MM.1S (cell line): ENCODE data around the gene TSPAN19.

Experiments used
- DNase-seq: peaks from one replicate; pipeline ENCODE4 v3.0.0-alpha.2; 2015
- H2AFZ ChIP-seq: fragments of 300-600 bp; sonication (generic); 2 replicates; pipeline ENCODE4 v1.6.0; 2016; ENCODE audit warnings: antibody characterized with exemption, low read length
- H3F3A ChIP-seq: fragments of 300-600 bp; sonication (generic); 2 replicates; pipeline ENCODE4 v1.6.1; 2016; ENCODE audit warnings: mild to moderate bottlenecking, antibody characterized with exemption, low read length, moderate library complexity, mixed read lengths; ENCODE audit not compliant: insufficient read depth
- H3K27ac ChIP-seq: fragments of 300-600 bp; sonication (generic); 2 replicates; pipeline ENCODE4 v1.5.1; 2016; ENCODE audit warnings: mild to moderate bottlenecking, low read length
- H3K27me3 ChIP-seq: fragments of 300-600 bp; sonication (generic); replicated peaks from 2 replicates; pipeline ENCODE4 v1.6.0; 2016; ENCODE audit warnings: low read length; ENCODE audit not compliant: insufficient read depth
- H3K36me3 ChIP-seq: fragments of 300-600 bp; sonication (generic); replicated peaks from 2 replicates; pipeline ENCODE4 v1.6.1; 2016; ENCODE audit warnings: mild to moderate bottlenecking, low read length, mixed read lengths; ENCODE audit not compliant: insufficient read depth
- H3K4me1 ChIP-seq: fragments of 300-600 bp; sonication (generic); 2 replicates; pipeline ENCODE4 v1.6.1; 2016; ENCODE audit warnings: low read length, mixed read lengths
- H3K4me2 ChIP-seq: fragments of 300-600 bp; sonication (generic); 2 replicates; pipeline ENCODE4 v1.6.0; 2016; ENCODE audit warnings: low read depth, low read length
- H3K4me3 ChIP-seq: fragments of 300-600 bp; sonication (generic); 2 replicates; pipeline ENCODE4 v1.5.1; 2016; ENCODE audit warnings: low read length, mixed read lengths
- H3K79me2 ChIP-seq: fragments of 300-600 bp; sonication (generic); 2 replicates; pipeline ENCODE4 v1.6.1; 2016; ENCODE audit warnings: mixed run types, low read length, mixed read lengths
- H3K9ac ChIP-seq: fragments of 300-600 bp; sonication (generic); 2 replicates; pipeline ENCODE4 v1.6.1; 2016; ENCODE audit warnings: low read length, mixed read lengths
- H3K9me2 ChIP-seq: fragments of 300-600 bp; sonication (generic); replicated peaks from 2 replicates; pipeline ENCODE4 v1.6.1; 2016; ENCODE audit warnings: mild to moderate bottlenecking, low read length, mixed read lengths; ENCODE audit not compliant: insufficient read depth
- H3K9me3 ChIP-seq: fragments of 300-600 bp; sonication (generic); replicated peaks from 2 replicates; pipeline ENCODE4 v1.6.1; 2016; ENCODE audit warnings: mild to moderate bottlenecking, low read length, mixed read lengths; ENCODE audit not compliant: insufficient read depth
- H4K20me1 ChIP-seq: fragments of 300-600 bp; sonication (generic); 2 replicates; pipeline ENCODE4 v1.6.1; 2016; ENCODE audit warnings: mild to moderate bottlenecking, low read length, moderate library complexity, mixed read lengths; ENCODE audit not compliant: insufficient read depth
- EZH2 ChIP-seq: fragments of 300-600 bp; sonication (generic); optimal IDR thresholded peaks from 2 replicates; pipeline ENCODE3; 2017; ENCODE audit warnings: low read depth, mild to moderate bottlenecking, antibody characterized with exemption, low read length, mixed read lengths
- EZH2phosphoT487 ChIP-seq: fragments of 300-600 bp; sonication (generic); IDR thresholded peaks from 2 replicates; pipeline ENCODE4 v1.6.1; 2018; ENCODE audit warnings: antibody characterized with exemption, low read length
- TF ChIP-seq, protein P1 (sequence below): fragments of 300-600 bp; sonication (generic); IDR thresholded peaks from 2 replicates; pipeline ENCODE4 v1.5.1; 2016; ENCODE audit warnings: antibody characterized with exemption, low read length, mixed read lengths

The TSPAN19 gene

DNA sequence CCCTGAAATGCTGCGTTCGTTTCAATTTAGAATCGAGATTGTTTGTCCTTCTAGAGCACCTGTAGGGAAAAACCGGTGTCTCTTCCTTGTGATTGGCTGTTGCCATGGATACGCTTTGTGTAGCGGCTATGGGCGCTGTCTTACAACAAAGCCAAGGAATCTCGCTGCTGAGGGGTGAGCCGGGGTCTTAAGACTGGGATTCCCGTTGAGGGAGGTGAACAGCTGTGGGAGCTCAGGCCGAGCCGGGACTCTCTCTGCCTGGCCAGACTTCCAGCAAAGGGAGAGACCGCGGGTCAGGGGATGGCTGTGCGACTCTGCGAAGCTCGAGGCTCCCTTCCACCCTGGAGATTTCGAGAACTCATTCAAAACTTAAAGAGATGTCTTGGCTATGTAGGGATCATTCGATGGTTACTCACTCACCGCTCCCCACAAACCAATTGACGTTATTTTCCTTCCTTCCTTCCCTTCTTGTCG lies at the start of gene TSPAN19, which contains the start of gene LRRIQ1:
Gene TSPAN19, minus strand, starts transcription at position 44 of the 474 bp plus-strand sequence. CDS start 6,331 bp downstream, outside the sequence.
Gene LRRIQ1, plus strand, starts transcription at position 118 of the 474 bp plus-strand sequence. CDS start 1,826 bp downstream, outside the sequence.
- H3K4me2 ChIP-seq, result peak within 1 kb of the TSS; percentile 88
- peak within 1 kb of the TSS; percentile 67 for H3K4me3 ChIP-seq
- peak within 1 kb of the TSS; percentile 59 for H3K9ac ChIP-seq
- no peaks in the 10 kb centered on the region for H3K9me3 ChIP-seq
- H3F3A ChIP-seq, result no peaks in the 10 kb centered on the region
- TF ChIP-seq EZH2phosphoT487 (no peak), EZH2 (no peak)
- TF ChIP-seq, protein P1, sequence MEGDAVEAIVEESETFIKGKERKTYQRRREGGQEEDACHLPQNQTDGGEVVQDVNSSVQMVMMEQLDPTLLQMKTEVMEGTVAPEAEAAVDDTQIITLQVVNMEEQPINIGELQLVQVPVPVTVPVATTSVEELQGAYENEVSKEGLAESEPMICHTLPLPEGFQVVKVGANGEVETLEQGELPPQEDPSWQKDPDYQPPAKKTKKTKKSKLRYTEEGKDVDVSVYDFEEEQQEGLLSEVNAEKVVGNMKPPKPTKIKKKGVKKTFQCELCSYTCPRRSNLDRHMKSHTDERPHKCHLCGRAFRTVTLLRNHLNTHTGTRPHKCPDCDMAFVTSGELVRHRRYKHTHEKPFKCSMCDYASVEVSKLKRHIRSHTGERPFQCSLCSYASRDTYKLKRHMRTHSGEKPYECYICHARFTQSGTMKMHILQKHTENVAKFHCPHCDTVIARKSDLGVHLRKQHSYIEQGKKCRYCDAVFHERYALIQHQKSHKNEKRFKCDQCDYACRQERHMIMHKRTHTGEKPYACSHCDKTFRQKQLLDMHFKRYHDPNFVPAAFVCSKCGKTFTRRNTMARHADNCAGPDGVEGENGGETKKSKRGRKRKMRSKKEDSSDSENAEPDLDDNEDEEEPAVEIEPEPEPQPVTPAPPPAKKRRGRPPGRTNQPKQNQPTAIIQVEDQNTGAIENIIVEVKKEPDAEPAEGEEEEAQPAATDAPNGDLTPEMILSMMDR, result no peak
- no peaks in the 10 kb centered on the region for H3K36me3 ChIP-seq
- H3K4me1 ChIP-seq, result peaks cover 3% of the 10 kb centered on the region; the same call in 1 of the 2 replicates
- no peaks in the 10 kb centered on the region for H3K9me2 ChIP-seq
- H2AFZ ChIP-seq, result peak within 1 kb of the TSS; percentile 61
- no peaks in the 10 kb centered on the region for H4K20me1 ChIP-seq
- no peaks in the 10 kb centered on the region for H3K79me2 ChIP-seq
- 0 out of 2 replicates have a peak, but pooled peaks cover 3% of the 10 kb centered on the region for H3K27me3 ChIP-seq
- peak within 1 kb of the TSS; percentile 4; the same call in 1 of the 2 replicates for H3K27ac ChIP-seq
- peak; percentile 92 for DNase-seq

- Histone ChIP-seq H4K20me1 (no peaks in the 10 kb centered on the region), H3K9me3 (no peaks in the 10 kb centered on the region)
Measured at GRCh38 chr12:85085066-85085465, 49.0 kb upstream of the TSPAN19 start.

DNA sequence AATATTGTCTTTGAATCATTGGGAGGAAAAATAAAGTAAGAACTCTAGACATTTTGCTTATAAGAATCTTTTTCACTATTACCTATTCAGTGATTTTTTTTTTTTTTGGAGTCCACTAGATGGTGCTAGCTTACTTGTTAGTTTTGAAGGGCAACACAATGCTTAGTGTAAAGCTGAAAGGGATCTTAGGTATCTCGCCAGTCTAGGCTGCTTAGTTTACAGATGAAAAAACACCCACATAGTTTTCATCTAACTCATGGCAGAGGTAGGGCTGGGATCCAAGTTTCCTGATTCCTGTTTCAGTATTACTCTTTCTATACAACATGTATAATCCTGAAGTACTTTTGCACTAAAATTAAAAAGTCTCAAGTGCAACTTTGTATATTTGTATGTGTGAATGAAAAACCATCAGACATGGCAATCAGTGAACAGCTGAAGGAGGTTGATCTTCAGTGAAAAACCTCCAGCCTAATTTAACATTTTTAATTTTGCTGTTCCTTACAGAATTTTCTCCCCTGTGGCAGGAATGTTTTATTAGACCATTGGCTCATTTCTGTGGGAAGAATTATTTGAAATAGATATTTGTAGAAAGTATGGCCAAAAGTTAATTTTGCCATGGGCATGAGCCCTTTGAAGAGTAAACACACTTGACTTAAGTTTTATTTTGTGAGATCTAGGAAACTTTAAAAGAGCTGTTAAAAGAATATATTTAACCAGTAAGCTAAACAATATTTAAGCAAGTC lies 40.8 kb upstream of the TSPAN19 start:
- Histone ChIP-seq H4K20me1 (no peaks in the 10 kb centered on the region), H3K27me3 (no peaks in the 10 kb centered on the region), H3K9me2 (no peaks in the 10 kb centered on the region), H3F3A (no peaks in the 10 kb centered on the region), H3K4me3 (no peak overlapping the region), H3K79me2 (no peaks in the 10 kb centered on the region), H3K27ac (no peak overlapping the region), H3K9ac (no peak overlapping the region), H3K9me3 (no peaks in the 10 kb centered on the region), H3K36me3 (no peaks in the 10 kb centered on the region), H2AFZ (no peak overlapping the region), H3K4me1 (no peaks in the 10 kb centered on the region), H3K4me2 (no peak overlapping the region)
- peak; percentile 70 for DNase-seq
- TF ChIP-seq EZH2 (no peak), EZH2phosphoT487 (no peak)
- TF ChIP-seq, protein P1, result peak; percentile 56

More at GRCh38 chr12:85085066-85085465, 49.0 kb upstream of the TSPAN19 start:
- no peak overlapping the region for H3K4me2 ChIP-seq
- no peaks in the 10 kb centered on the region for H3K4me1 ChIP-seq
- H3F3A ChIP-seq, result no peaks in the 10 kb centered on the region
- no peak overlapping the region for H3K27ac ChIP-seq
- no peak for DNase-seq
- H3K4me3 ChIP-seq, result no peak overlapping the region
- H3K79me2 ChIP-seq, result no peaks in the 10 kb centered on the region
- H3K9ac ChIP-seq, result no peak overlapping the region
- no peaks in the 10 kb centered on the region for H3K36me3 ChIP-seq
- H3K9me2 ChIP-seq, result no peaks in the 10 kb centered on the region
- no peaks in the 10 kb centered on the region for H3K27me3 ChIP-seq
- no peak for TF ChIP-seq EZH2phosphoT487
- TF ChIP-seq EZH2, result no peak
- TF ChIP-seq, protein P1, result no peak
- H2AFZ ChIP-seq, result no peak overlapping the region
